T-cell (primary cell): ENCODE results near the gene DYSF. TPM values are rescaled to one million over a fixed set of nuclear protein-coding genes. Genes with fewer than 3 reads are reported as not detected.

Source experiments
- ATAC-seq, 4 experiments: fragments of 200-7000 bp in 3 of 4; fragments of 150-1000 bp in 1 of 4; cut with Tn5 transposase; replicated peaks in 1 of 4; 1 replicate in 3 of 4; 2 replicates in 1 of 4; pipeline ENCODE4 v1.10.0; 2021; ENCODE audit warnings: moderate library complexity in 3 of 4, mild to moderate bottlenecking in 2 of 4, moderate number of reproducible peaks in 1 of 4
- CTCF ChIA-PET, 2 donors: fragments of 300-600 bp; sonication (Branson Sonifier 250); formaldehyde crosslinking; loops; one replicate each; lab custom pipeline; 2022; ENCODE audit warnings: antibody characterized with exemption in 2 of 2; lab: Charles Lee
- POLR2A ChIA-PET, 2 donors: fragments of 300-600 bp; sonication (Branson Sonifier 250); formaldehyde crosslinking; loops; one replicate each; lab custom pipeline; 2022; ENCODE audit warnings: antibody characterized with exemption in 2 of 2; lab: Charles Lee
- DNase-seq, 35 experiments: peaks; one replicate each; pipeline versions ENCODE4 v3.0.0 to v3.0.0-alpha.2; 2013 to 2023
- H3K27ac ChIP-seq: one replicate; pipeline ENCODE4 v1.5.1; 2013; ENCODE audit warnings: low read length
- H3K27me3 ChIP-seq, 2 experiments: replicated peaks in 1 of 2; 1 replicate in 1 of 2; 2 replicates in 1 of 2; pipeline versions ENCODE4 v1.6.1 to v1.7.0; 2013; ENCODE audit warnings: low read length in 1 of 2, mixed read lengths in 1 of 2; ENCODE audit not compliant: control insufficient read depth in 2 of 2, insufficient read depth in 2 of 2; ENCODE audit errors: extremely low read depth in 1 of 2
- H3K36me3 ChIP-seq, 2 donors: 1 replicate in 1 of 2; 2 replicates in 1 of 2; pipeline versions ENCODE4 v1.6.1 to v1.7.0; 2013; ENCODE audit warnings: low read length in 1 of 2; ENCODE audit not compliant: control insufficient read depth in 2 of 2, insufficient read depth in 1 of 2; ENCODE audit errors: extremely low read depth in 1 of 2
- H3K4me1 ChIP-seq, 2 experiments: 1 replicate in 1 of 2; 2 replicates in 1 of 2; pipeline versions ENCODE4 v1.6.1 to v1.7.0; 2013; ENCODE audit warnings: low read length in 2 of 2, mixed read lengths in 1 of 2; ENCODE audit not compliant: insufficient read depth in 2 of 2, control insufficient read depth in 1 of 2; ENCODE audit errors: extremely low read depth in 1 of 2
- H3K4me3 ChIP-seq, 2 donors: 1 replicate in 1 of 2; 2 replicates in 1 of 2; pipeline versions ENCODE4 v1.5.1 to v1.7.0; 2013; ENCODE audit warnings: mild to moderate bottlenecking in 2 of 2, low read length in 1 of 2, moderate library complexity in 1 of 2; ENCODE audit not compliant: control insufficient read depth in 1 of 2; ENCODE audit errors: extremely low read depth in 1 of 2
- H3K9me3 ChIP-seq: 2 replicates; pipeline ENCODE4 v1.7.0; 2013
- H3K27ac Mint-ChIP-seq, 2 donors: one replicate each; pipeline ENCODE4 v1.8.0; 2020 to 2021; ENCODE audit warnings: mild to moderate bottlenecking in 2 of 2, mixed read lengths in 2 of 2
- H3K27me3 Mint-ChIP-seq, 2 donors: one replicate each; pipeline ENCODE4 v1.8.0; 2021 to 2022; ENCODE audit warnings: mixed read lengths in 2 of 2
- H3K36me3 Mint-ChIP-seq: one replicate; pipeline ENCODE4 v1.8.0; 2021; ENCODE audit warnings: mixed read lengths
- H3K4me1 Mint-ChIP-seq, 3 donors: one replicate each; pipeline ENCODE4 v1.8.0; 2020 to 2022; ENCODE audit warnings: mixed read lengths in 3 of 3, mild to moderate bottlenecking in 1 of 3
- H3K4me3 Mint-ChIP-seq, 3 donors: one replicate each; pipeline ENCODE4 v1.8.0; 2020 to 2022; ENCODE audit warnings: mild to moderate bottlenecking in 3 of 3, mixed read lengths in 3 of 3, moderate library complexity in 3 of 3
- H3K9me3 Mint-ChIP-seq, 3 donors: one replicate each; pipeline ENCODE4 v1.8.0; 2020 to 2022; ENCODE audit warnings: mixed read lengths in 3 of 3
- WGBS: methylation state at CpG from one replicate; pipeline ENCODE4 v1.1.5; 2013; ENCODE audit warnings: missing lambda C conversion rate; ENCODE audit not compliant: insufficient coverage; 5-methylcytosine and 5-hydroxymethylcytosine counted together
- total RNA-seq, 35 experiments: library from RNA in 6 of 35; stranded (reverse) in 6 of 35; fragments of 120-200 nt in 1 of 35; gene quantifications; one replicate each; pipeline versions ENCODE4 v1.2.1 to v1.2.4 and lab custom pipeline; 2013 to 2026

The DYSF gene
- total RNA-seq, 5 donors from 2014 or later (not counting 1 experiment from before 2014, with no cell fraction given): 0.56 to 3.4 (median 1.9) TPM

DNA sequence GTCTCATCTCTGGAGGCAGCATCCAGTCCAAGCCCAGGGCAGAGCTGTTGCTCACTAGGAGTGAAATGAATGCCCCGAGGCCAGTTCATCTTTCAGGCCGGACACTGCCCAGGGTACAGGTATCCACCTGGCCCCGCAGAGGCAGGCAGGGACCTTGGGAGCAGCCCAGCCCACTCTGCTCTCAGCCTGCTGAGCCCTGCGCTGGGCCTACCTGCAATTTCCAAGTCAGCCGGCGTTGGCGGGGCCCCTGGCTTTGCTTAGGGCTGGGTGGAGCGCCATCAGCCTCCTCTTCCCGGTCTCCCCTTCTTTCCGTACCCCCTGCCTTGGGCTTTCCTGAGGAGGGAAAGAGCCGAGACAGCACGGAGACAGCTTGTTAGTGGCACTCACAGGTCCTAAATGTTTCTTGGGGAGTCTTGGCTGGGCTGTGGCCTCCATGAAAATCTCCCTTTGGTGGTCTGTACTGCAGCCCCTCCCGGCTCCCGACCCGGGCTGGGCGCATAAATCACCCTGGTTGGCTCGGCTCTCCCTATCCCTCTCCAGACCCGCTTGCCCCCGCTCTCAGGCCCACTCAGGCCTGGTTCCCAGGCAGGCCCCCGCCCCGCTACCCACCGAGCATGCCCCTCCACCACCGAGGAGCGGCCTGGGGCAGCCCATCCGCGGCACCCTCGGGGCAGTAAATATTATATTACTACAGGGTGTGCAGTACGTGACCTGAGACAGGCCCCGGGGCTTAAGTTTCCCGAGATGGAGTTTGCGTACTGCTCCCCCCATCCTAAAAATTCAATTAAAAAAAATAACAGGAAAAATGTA is 106.7 kb downstream of the DYSF start:
- DNase-seq: no peak
- 80% methylated on average over 25 of the region's 31 CpGs for WGBS
- CTCF ChIA-PET: interaction anchor here in 1 of 2 donors (0.7 kb wide), 1 partner anchor 575 kb away, joined by 3 read pairs; no protein-coding TSS in a partner anchor

DNA sequence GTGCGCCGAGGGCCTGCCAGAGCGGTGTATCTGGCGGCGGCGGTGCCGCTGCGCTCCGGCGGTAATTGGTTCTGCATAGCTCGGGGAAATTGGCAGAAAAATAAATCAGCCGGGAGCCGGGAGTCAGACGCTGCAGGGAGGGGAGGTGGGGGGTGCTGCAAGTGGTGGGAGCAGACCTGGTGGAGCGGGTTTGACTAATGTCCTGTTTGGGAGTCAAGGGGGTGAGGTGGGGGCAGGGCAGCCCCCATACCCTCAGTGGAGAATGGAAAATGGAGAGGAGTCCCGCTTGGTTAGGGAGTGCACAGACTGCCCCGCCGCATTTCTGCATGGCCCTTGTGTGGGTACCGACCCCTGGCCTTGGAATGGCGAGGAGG is 107.3 kb downstream of the DYSF start:
- no peaks in the 10 kb centered on the region for H3K36me3 Mint-ChIP-seq
- Histone ChIP-seq H3K36me3 (no peaks in the 10 kb centered on the region), H3K4me3 (no peak overlapping the region), H3K9me3 (no peaks in the 10 kb centered on the region), H3K27ac (no peak overlapping the region), H3K27me3 (peaks cover 0 to 15% of the 10 kb centered on the region in 2 experiments), H3K4me1 (no peaks in the 10 kb centered on the region)
- no peaks in the 10 kb centered on the region for H3K4me1 Mint-ChIP-seq
- 89% methylated on average over 15 of the region's 20 CpGs for WGBS
- no peak for ATAC-seq
- no peak overlapping the region for H3K27ac Mint-ChIP-seq
- DNase-seq: no peak
- no peaks in the 10 kb centered on the region for H3K9me3 Mint-ChIP-seq
- no peak overlapping the region for H3K4me3 Mint-ChIP-seq
- ChIA-PET POLR2A (no interaction called here), CTCF (no interaction called here)
- H3K27me3 Mint-ChIP-seq: peaks cover 2 to 4% of the 10 kb centered on the region in 2 donors

More for the DNA sequence above, 106.7 kb downstream of the DYSF start:
- Mint-ChIP-seq H3K36me3 (no peaks in the 10 kb centered on the region), H3K4me3 (no peak overlapping the region), H3K4me1 (no peaks in the 10 kb centered on the region), H3K27me3 (peaks cover 2 to 4% of the 10 kb centered on the region in 2 donors), H3K9me3 (no peaks in the 10 kb centered on the region), H3K27ac (no peak overlapping the region)
- Histone ChIP-seq H3K27ac (no peak overlapping the region), H3K27me3 (peaks cover 0 to 15% of the 10 kb centered on the region in 2 experiments), H3K4me1 (no peaks in the 10 kb centered on the region), H3K4me3 (no peak overlapping the region), H3K36me3 (no peaks in the 10 kb centered on the region), H3K9me3 (no peaks in the 10 kb centered on the region)
- ATAC-seq: no peak
- POLR2A ChIA-PET: no interaction called here

DNA sequence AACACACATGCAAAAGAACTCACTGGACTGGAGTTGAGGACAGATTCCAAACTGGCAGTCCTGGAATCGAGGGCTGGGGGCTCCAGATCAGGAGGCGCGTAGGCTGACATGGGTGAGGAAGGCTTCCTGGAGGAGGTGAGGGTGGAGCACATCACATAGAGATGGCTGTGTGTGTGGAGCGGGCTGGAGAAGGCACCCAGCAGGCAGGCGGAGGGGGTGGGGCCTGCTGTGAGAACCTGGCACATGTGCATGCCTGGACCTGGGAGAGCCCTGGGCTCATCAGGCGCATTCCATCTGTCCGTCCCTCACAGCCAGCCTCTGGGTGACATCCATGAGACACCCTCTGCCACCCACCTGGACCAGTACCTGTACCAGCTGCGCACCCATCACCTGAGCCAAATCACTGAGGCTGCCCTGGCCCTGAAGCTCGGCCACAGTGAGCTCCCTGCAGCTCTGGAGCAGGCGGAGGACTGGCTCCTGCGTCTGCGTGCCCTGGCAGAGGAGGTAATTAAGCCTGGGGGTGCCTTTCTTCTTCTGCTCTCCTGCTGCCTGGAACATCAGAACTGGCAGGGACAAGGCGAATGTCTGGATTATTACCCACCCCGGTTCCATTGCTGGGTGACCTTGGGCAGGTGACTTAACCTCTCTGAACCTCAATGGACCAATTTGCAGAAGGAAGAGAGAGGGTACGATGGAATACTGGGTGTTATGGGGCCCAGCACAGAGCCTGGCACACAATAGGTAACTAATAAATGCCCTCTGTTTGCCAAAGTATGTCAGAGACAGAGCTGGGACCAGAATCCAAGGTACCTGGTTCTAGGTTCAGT is 108.3 kb downstream of the DYSF start:
- Mint-ChIP-seq H3K27me3 (peaks cover 1 to 4% of the 10 kb centered on the region in 2 donors), H3K4me3 (no peak overlapping the region), H3K27ac (no peak overlapping the region), H3K4me1 (no peaks in the 10 kb centered on the region), H3K9me3 (no peaks in the 10 kb centered on the region), H3K36me3 (no peaks in the 10 kb centered on the region)
- peaks cover 0 to 15% of the 10 kb centered on the region in 2 experiments for H3K27me3 ChIP-seq
- CTCF ChIA-PET: interaction anchor here in 1 of 2 donors (0.5 kb wide), 1 partner anchor 133 kb away, joined by 3 read pairs; no protein-coding TSS in a partner anchor
- ATAC-seq (no peak), DNase-seq (no peak)
- POLR2A ChIA-PET: no interaction called here
- no peak overlapping the region for H3K4me3 ChIP-seq
- no peaks in the 10 kb centered on the region for H3K4me1 ChIP-seq
- H3K36me3 ChIP-seq: no peaks in the 10 kb centered on the region
- H3K27ac ChIP-seq: no peak overlapping the region
- 86% methylated on average over 10 of the region's 15 CpGs for WGBS
- H3K9me3 ChIP-seq: no peaks in the 10 kb centered on the region

DNA sequence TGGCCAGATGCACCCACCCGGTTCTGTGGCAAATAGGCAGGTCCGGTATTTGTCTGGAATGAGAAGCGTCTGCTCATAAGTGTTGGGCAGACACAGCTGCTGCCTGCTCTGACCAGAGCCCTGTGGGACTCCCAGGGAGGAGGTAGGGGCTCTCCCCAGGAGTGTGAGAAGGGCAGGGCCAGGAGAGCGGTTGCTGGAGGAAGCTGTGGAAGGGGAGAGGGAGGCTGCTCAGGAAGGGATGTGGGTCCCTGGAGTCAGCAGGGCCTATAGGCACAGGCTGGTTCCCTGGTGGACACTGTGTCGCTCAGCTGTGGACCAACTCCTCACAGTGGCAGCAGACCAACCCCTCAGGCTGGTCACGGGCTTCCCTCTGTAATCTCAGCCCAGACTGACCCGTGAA is 109.2 kb downstream of the DYSF start:
- ChIA-PET CTCF (no interaction called here), POLR2A (no interaction called here)
- no peaks in the 10 kb centered on the region for H3K36me3 ChIP-seq
- peaks cover 0 to 15% of the 10 kb centered on the region in 2 experiments for H3K27me3 ChIP-seq
- Mint-ChIP-seq H3K4me1 (no peaks in the 10 kb centered on the region), H3K36me3 (no peaks in the 10 kb centered on the region), H3K9me3 (no peaks in the 10 kb centered on the region), H3K4me3 (no peak overlapping the region), H3K27ac (no peak overlapping the region), H3K27me3 (peaks cover 2 to 4% of the 10 kb centered on the region in 2 donors)
- H3K9me3 ChIP-seq: no peaks in the 10 kb centered on the region
- no peak overlapping the region for H3K27ac ChIP-seq
- WGBS: 74% methylated on average over 5 of the region's 7 CpGs
- DNase-seq: no peak
- H3K4me1 ChIP-seq: no peaks in the 10 kb centered on the region
- H3K4me3 ChIP-seq: no peak overlapping the region
- ATAC-seq: no peak

DNA sequence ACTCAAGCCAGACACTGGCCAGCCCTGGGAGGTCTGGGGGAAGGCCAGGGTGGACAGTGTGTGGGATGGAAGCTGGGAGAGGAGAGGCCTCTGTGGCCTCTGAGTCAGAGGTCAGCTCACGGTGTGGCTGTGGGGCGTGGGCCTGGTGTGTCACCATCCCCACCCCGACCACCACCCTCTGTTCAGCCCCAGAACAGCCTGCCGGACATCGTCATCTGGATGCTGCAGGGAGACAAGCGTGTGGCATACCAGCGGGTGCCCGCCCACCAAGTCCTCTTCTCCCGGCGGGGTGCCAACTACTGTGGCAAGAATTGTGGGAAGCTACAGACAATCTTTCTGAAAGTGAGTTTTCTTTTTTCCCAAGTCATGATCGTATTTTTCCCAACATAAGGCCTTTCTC is 110.5 kb downstream of the DYSF start:
- no peaks in the 10 kb centered on the region for H3K4me1 Mint-ChIP-seq
- H3K27me3 ChIP-seq: peaks cover 0 to 9% of the 10 kb centered on the region in 2 experiments
- WGBS: 97% methylated on average over 6 of the region's 11 CpGs
- no peak overlapping the region for H3K27ac Mint-ChIP-seq
- ChIA-PET CTCF (no interaction called here), POLR2A (no interaction called here)
- ATAC-seq: no peak
- H3K36me3 ChIP-seq: no peaks in the 10 kb centered on the region
- no peak overlapping the region for H3K4me3 ChIP-seq
- no peak overlapping the region for H3K4me3 Mint-ChIP-seq
- H3K9me3 Mint-ChIP-seq: no peaks in the 10 kb centered on the region
- no peak for DNase-seq
- H3K27me3 Mint-ChIP-seq: peaks cover 2 to 4% of the 10 kb centered on the region in 2 donors
- no peak overlapping the region for H3K27ac ChIP-seq
- no peaks in the 10 kb centered on the region for H3K36me3 Mint-ChIP-seq
- no peaks in the 10 kb centered on the region for H3K4me1 ChIP-seq
- no peaks in the 10 kb centered on the region for H3K9me3 ChIP-seq

DNA sequence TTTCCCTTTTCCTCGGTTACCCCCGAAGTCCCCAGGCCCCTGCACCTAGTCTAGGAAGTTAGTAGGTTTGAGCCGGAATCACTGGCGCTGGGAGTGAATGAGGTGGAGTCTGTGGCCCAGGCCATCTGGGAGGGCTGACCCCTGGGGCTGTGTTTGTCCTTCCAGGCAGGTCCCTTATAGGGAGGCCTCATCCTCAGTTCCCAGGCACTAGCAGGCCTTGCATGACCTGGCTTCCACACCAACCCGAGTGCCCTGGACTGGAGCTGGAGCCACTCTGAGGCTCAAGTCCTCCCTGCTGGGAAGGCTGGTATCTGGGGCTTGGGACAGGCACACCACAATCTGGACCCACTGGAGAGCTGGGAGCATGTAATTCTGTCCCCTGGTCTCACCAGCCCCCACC is 111.0 kb downstream of the DYSF start:
- no peaks in the 10 kb centered on the region for H3K9me3 Mint-ChIP-seq
- no peak overlapping the region for H3K4me3 Mint-ChIP-seq
- Histone ChIP-seq H3K4me1 (no peaks in the 10 kb centered on the region), H3K4me3 (no peak overlapping the region), H3K27ac (no peak overlapping the region), H3K36me3 (no peaks in the 10 kb centered on the region), H3K27me3 (peaks cover 0 to 9% of the 10 kb centered on the region in 2 experiments), H3K9me3 (no peaks in the 10 kb centered on the region)
- DNase-seq (no peak), ATAC-seq (no peak)
- WGBS: 91% methylated on average over 5 of the region's 5 CpGs
- ChIA-PET CTCF (interaction anchor here (0.6 kb wide), 2 partner anchors 586 to 991 kb away, joined by 3 to 8 read pairs; no protein-coding TSS in a partner anchor), POLR2A (no interaction called here)
- H3K27me3 Mint-ChIP-seq: peaks cover under 1 to 2% of the 10 kb centered on the region in 2 donors
- no peaks in the 10 kb centered on the region for H3K36me3 Mint-ChIP-seq
- H3K27ac Mint-ChIP-seq: no peak overlapping the region
- no peaks in the 10 kb centered on the region for H3K4me1 Mint-ChIP-seq
